GM12878 (cell line): ENCODE measurements around the gene PGLYRP2. TPM values are rescaled to one million over a fixed set of nuclear protein-coding genes. Genes with fewer than 3 reads are reported as not detected.

Experiments used
- ATAC-seq: fragments of 200-7000 bp; cut with Tn5 transposase; 3 replicates; pipeline ENCODE4 v1.9.1; 2020; ENCODE audit warnings: mild to moderate bottlenecking, moderate library complexity
- BruUV-seq: library from RNA; stranded (reverse); fragments of 400-500 nt; replicated peaks from 2 replicates; lab custom pipeline; 2021; lab: Mats Ljungman, UMichigan
- CTCF ChIA-PET: fragments of 300-600 bp; sonication (Branson Sonifier 250); formaldehyde crosslinking; extraction: SDS; loops from one replicate; lab custom pipeline; 2021; ENCODE audit warnings: inconsistent platforms; lab: Yijun Ruan, JAX
- POLR2A ChIA-PET: fragments of 350-600 bp; formaldehyde crosslinking; extraction: SDS; loops from one replicate; lab custom pipeline; 2021; ENCODE audit warnings: inconsistent platforms; lab: Charles Lee
- RAD21 ChIA-PET: fragments of 300-600 bp; sonication (Branson Sonifier 250); formaldehyde crosslinking; loops from one replicate; lab custom pipeline; 2023; ENCODE audit warnings: antibody characterized with exemption; ENCODE audit not compliant: unreplicated experiment; lab: Charles Lee
- SMC1A ChIA-PET: fragments of 300-600 bp; sonication (Branson Sonifier 250); formaldehyde crosslinking; loops from one replicate; lab custom pipeline; 2023; ENCODE audit not compliant: unreplicated experiment, uncharacterized antibody; lab: Charles Lee
- DNase-seq: peaks from one replicate; pipeline ENCODE4 v3.0.0-alpha.2; 2011; ENCODE audit warnings: low read depth, low spot score
- FAIRE-seq: peaks from 3 replicates; lab custom pipeline; 2011; peaks lifted over from hg19 to GRCh38; lab: Jason Lieb, UNC
- H2AFZ ChIP-seq: 2 replicates; pipeline ENCODE4 v1.6.0; 2011; ENCODE audit warnings: low read depth, low read length, control low read depth; ENCODE audit not compliant: control insufficient read depth
- H3K27ac ChIP-seq: 2 replicates; pipeline ENCODE4 v1.5.1; 2011; ENCODE audit warnings: control low read depth; ENCODE audit not compliant: control insufficient read depth, insufficient read depth
- H3K27me3 ChIP-seq, 2 experiments: replicated peaks in 1 of 2; 2 replicates each; pipeline versions ENCODE4 v1.6.0 to v1.6.1; 2011; ENCODE audit warnings: low read length in 1 of 2; ENCODE audit not compliant: control insufficient read depth in 2 of 2, insufficient read depth in 2 of 2
- H3K36me3 ChIP-seq, 2 experiments: 2 replicates each; pipeline ENCODE4 v1.5.1; 2011; ENCODE audit warnings: low read length in 1 of 2; ENCODE audit not compliant: control insufficient read depth in 2 of 2, insufficient read depth in 2 of 2
- H3K4me1 ChIP-seq: 2 replicates; pipeline ENCODE4 v1.6.1; 2011; ENCODE audit warnings: mild to moderate bottlenecking, low read length, moderate library complexity, mixed read lengths; ENCODE audit not compliant: control insufficient read depth, insufficient read depth
- H3K4me2 ChIP-seq: 2 replicates; pipeline ENCODE4 v1.6.0; 2011; ENCODE audit warnings: control low read depth; ENCODE audit not compliant: control insufficient read depth, insufficient read depth
- H3K4me3 ChIP-seq: fragments of 200-600 bp; sonication (generic); 2 replicates; pipeline ENCODE4 v1.5.1; 2016
- H3K79me2 ChIP-seq: 2 replicates; pipeline ENCODE4 v1.6.0; 2011; ENCODE audit warnings: low read length; ENCODE audit not compliant: control insufficient read depth, insufficient read depth
- H3K9ac ChIP-seq: 2 replicates; pipeline ENCODE4 v1.8.0; 2011; ENCODE audit warnings: low read length, control low read depth, mixed read lengths; ENCODE audit not compliant: control insufficient read depth, insufficient read depth
- H3K9me3 ChIP-seq: replicated peaks from 3 replicates; pipeline ENCODE4 v1.5.1; 2011; ENCODE audit warnings: mild to moderate bottlenecking, low read length; ENCODE audit not compliant: control insufficient read depth, insufficient read depth
- H4K20me1 ChIP-seq: 2 replicates; pipeline ENCODE4 v1.6.0; 2011; ENCODE audit not compliant: control insufficient read depth, insufficient read depth
- ASH2L ChIP-seq: fragments of 300-600, 200-600 bp; sonication (generic); IDR thresholded peaks from 2 replicates; pipeline ENCODE4 v1.6.1; 2017; ENCODE audit warnings: low read depth, mild to moderate bottlenecking, borderline replicate concordance
- CEBPB ChIP-seq, 2 experiments: fragments of 150-350 bp in 1 of 2; IDR thresholded peaks; 2 replicates each; pipeline ENCODE4 v1.6.1; 2012 to 2014; ENCODE audit warnings: low read depth in 2 of 2, low read length in 2 of 2, borderline replicate concordance in 1 of 2, inconsistent platforms in 1 of 2
- DPF2 ChIP-seq: fragments of 450-650 bp; IDR thresholded peaks from 2 replicates; pipeline ENCODE4 v1.6.1; 2017; ENCODE audit warnings: mild to moderate bottlenecking
- E4F1 ChIP-seq: fragments of 450-650 bp; IDR thresholded peaks from 2 replicates; pipeline ENCODE4 v1.6.1; 2018; ENCODE audit warnings: borderline replicate concordance, mild to moderate bottlenecking; ENCODE audit not compliant: partially characterized antibody
- ETV6 ChIP-seq, 2 experiments: fragments of 450-650 bp in 1 of 2; IDR thresholded peaks in 1 of 2; conservative IDR thresholded peaks in 1 of 2; 2 replicates each; pipeline ENCODE4 v1.6.1; 2014; ENCODE audit warnings: antibody characterized with exemption in 1 of 2, borderline replicate concordance in 1 of 2, low read depth in 1 of 2, mild to moderate bottlenecking in 1 of 2, moderate library complexity in 1 of 2
- HCFC1 ChIP-seq: fragments of 150-350 bp; IDR thresholded peaks from 2 replicates; pipeline ENCODE4 v1.6.1; 2014; ENCODE audit warnings: low read length
- KDM1A ChIP-seq: fragments of 200-600 bp; sonication (generic); IDR thresholded peaks from 2 replicates; pipeline ENCODE4 v1.6.1; 2016; ENCODE audit warnings: borderline replicate concordance
- PKNOX1 ChIP-seq: fragments of 450-650 bp; IDR thresholded peaks from 2 replicates; pipeline ENCODE4 v1.6.1; 2016; ENCODE audit warnings: mild to moderate bottlenecking
- POLR2AphosphoS2 ChIP-seq: IDR thresholded peaks from 2 replicates; pipeline ENCODE4 v1.6.1; 2011; ENCODE audit warnings: low read depth, mild to moderate bottlenecking, low read length, improper control_type of control experiment, moderate library complexity
- RB1 ChIP-seq: fragments of 450-650 bp; formaldehyde crosslinking; IDR thresholded peaks from 2 replicates; pipeline ENCODE4 v1.6.1; 2017; ENCODE audit warnings: mild to moderate bottlenecking, borderline replicate concordance
- SIN3A ChIP-seq: IDR thresholded peaks from 2 replicates; pipeline ENCODE4 v1.6.1; 2012; ENCODE audit warnings: low read depth, low read length, improper control_type of control experiment
- SUPT20H ChIP-seq: IDR thresholded peaks from 2 replicates; pipeline ENCODE4 v1.6.1; 2011; ENCODE audit warnings: low read depth, mild to moderate bottlenecking, low read length, moderate library complexity, borderline replicate concordance; ENCODE audit not compliant: control insufficient read depth
- TBL1XR1 ChIP-seq: IDR thresholded peaks from 2 replicates; pipeline ENCODE4 v1.6.1; 2012; ENCODE audit warnings: low read depth, low read length, improper control_type of control experiment
- WGBS: methylation state at CpG from one replicate; pipeline ENCODE4 v1.1.6; 2016; ENCODE audit warnings: low lambda C conversion rate; ENCODE audit not compliant: insufficient replicate concordance, insufficient coverage; ENCODE audit errors: missing lambda C conversion rate; 5-methylcytosine and 5-hydroxymethylcytosine counted together
- in situ Hi-C: fragments of 300-500 bp; cut with MboI; formaldehyde crosslinking; loops from 9 replicates; pipeline ENCODE4 v1.14.3; 2018; ENCODE audit warnings: mixed read lengths
- intact Hi-C: fragments of 100-400 bp; cut with micrococcal nuclease; formaldehyde crosslinking; loops from one replicate; pipeline ENCODE4 v1.14.2; 2022; ENCODE audit not compliant: unreplicated experiment
- polyA plus RNA-seq, 11 experiments: library from polyadenylated mRNA; depleted of rRNA in 4 of 11; unstranded in 6 of 11; stranded (reverse) in 5 of 11; fragments of >200 nt; fragmentation: Nextera tagmentation in 4 of 11; fragmentation: Illumina TruSeq in 1 of 11; extraction: Ambion mirVana in 4 of 11; extraction: Trizol in 1 of 11; gene quantifications; 1 replicate in 1 of 11; 2 replicates in 10 of 11; pipeline versions ENCODE4 v1.2.1 to v1.2.3, GENCODE V29; 2011 to 2016; ENCODE audit warnings: inconsistent platforms in 2 of 11, missing spikeins in 2 of 11, low read depth in 1 of 11
- total RNA-seq, 4 experiments: library from RNA; depleted of rRNA in 3 of 4; stranded (reverse); fragments of >200 nt in 3 of 4; fragmentation: Illumina TruSeq in 1 of 4; extraction: Trizol in 1 of 4; gene quantifications; 2 replicates each; pipeline versions ENCODE4 v1.2.1 to v1.2.3, GENCODE V29; 2013 to 2021

The PGLYRP2 gene
- total and polyA plus RNA-seq, 10 of the 15 experiments (the other 5 are each of a cell fraction or from before 2014, with no cell fraction given): 0.15 to 0.48 (median 0.26) TPM; not detected in 5

- no peak overlapping the region for H3K4me3 ChIP-seq
- ChIA-PET POLR2A (no interaction called here), SMC1A (no interaction called here), RAD21 (no interaction called here), CTCF (no interaction called here)
- no peak overlapping the region for H3K4me2 ChIP-seq
- no peak overlapping the region for H2AFZ ChIP-seq
- H3K27me3 ChIP-seq: no peaks in the 10 kb centered on the region
- in situ Hi-C loops (no loop called here), intact Hi-C loops (no loop called here)
- WGBS: 63% methylated on average over 10 of the region's 10 CpGs
- no peaks in the 10 kb centered on the region for H4K20me1 ChIP-seq
- H3K9me3 ChIP-seq: no peaks in the 10 kb centered on the region
- H3K27ac ChIP-seq: no peak overlapping the region
- no peaks in the 10 kb centered on the region for H3K79me2 ChIP-seq
- H3K36me3 ChIP-seq: no peaks in the 10 kb centered on the region
- no peak for DNase-seq
- no peaks in the 10 kb centered on the region for H3K4me1 ChIP-seq
- no peak overlapping the region for H3K9ac ChIP-seq
- no TSS peak for BruUV-seq
- TF ChIP-seq SIN3A: no peak
- no peak for TF ChIP-seq ASH2L
- no peak for TF ChIP-seq TBL1XR1
- no peak for TF ChIP-seq POLR2AphosphoS2
- TF ChIP-seq RB1: no peak
- no peak for TF ChIP-seq ETV6 (conservative IDR thresholded peaks at IDR 0.05 in 1 of 2, IDR thresholded peaks at IDR 0.05 in 1 of 2; ENCODE audit: borderline replicate concordance in 1 of 2, low read depth in 1 of 2)
- no peak for TF ChIP-seq KDM1A
- TF ChIP-seq DPF2: no peak
- TF ChIP-seq PKNOX1: no peak
- TF ChIP-seq CEBPB (IDR thresholded peaks at IDR 0.05; ENCODE audit: borderline replicate concordance in 1 of 2, low read depth in 2 of 2, low read length in 2 of 2): no peak
- no peak for TF ChIP-seq HCFC1
- no peak for TF ChIP-seq SUPT20H
- no peak for TF ChIP-seq E4F1
- no peak for ATAC-seq
- no peak for FAIRE-seq
Observed at GRCh38 chr19:15498156-15498858, 19.0 kb upstream of the PGLYRP2 start.
